Activated naive CD8-positive, alpha-beta T cell treated with anti-CD3 and anti-CD28 coated beads, Interleukin-2, amount 10 ng/mL, durations not matched to agents 7 days and 5 days (primary cell): ENCODE measurements around the gene TMEM181. TPM values are rescaled to one million over a fixed set of nuclear protein-coding genes. Genes with fewer than 3 reads are reported as not detected.
"Not testable (repeated sequence)": the region's sequence is repeated elsewhere in the genome, so short reads cannot be mapped to it uniquely, and the experiment has no call there.

Source experiments
- ATAC-seq: fragments of 150-1000 bp; cut with Tn5 transposase; one replicate; pipeline ENCODE4 v1.10.0; 2021; ENCODE audit warnings: low read depth, moderate library complexity
- POLR2A ChIA-PET: fragments of 350-600 bp; sonication (Branson Sonifier 250); formaldehyde crosslinking; loops from one replicate; lab custom pipeline; 2021; ENCODE audit warnings: antibody characterized with exemption; lab: Charles Lee
- DNase-seq: peaks from one replicate; pipeline ENCODE4 v3.0.0; 2021
- H3K27ac Mint-ChIP-seq: one replicate; pipeline ENCODE4 v1.8.0; 2022; ENCODE audit warnings: mild to moderate bottlenecking, mixed read lengths
- H3K27me3 Mint-ChIP-seq: one replicate; pipeline ENCODE4 v1.8.0; 2022; ENCODE audit warnings: mild to moderate bottlenecking, moderate library complexity, mixed read lengths
- H3K36me3 Mint-ChIP-seq: one replicate; pipeline ENCODE4 v1.8.0; 2021; ENCODE audit warnings: mild to moderate bottlenecking, mixed read lengths
- H3K4me1 Mint-ChIP-seq: one replicate; pipeline ENCODE4 v1.8.0; 2021; ENCODE audit warnings: mixed read lengths
- H3K4me3 Mint-ChIP-seq: one replicate; pipeline ENCODE4 v1.8.0; 2022; ENCODE audit warnings: mild to moderate bottlenecking, moderate library complexity, mixed read lengths
- H3K9me3 Mint-ChIP-seq: one replicate; pipeline ENCODE4 v1.8.0; 2021; ENCODE audit warnings: mixed read lengths
- total RNA-seq, 2 experiments: library from RNA; stranded (reverse); gene quantifications; one replicate each; pipeline ENCODE4 v1.2.3, GENCODE V29; 2021

The TMEM181 gene
- total RNA-seq, 2 experiments from 2014 or later, result 16.8 to 17.7 TPM

GRCh38 chr6:158545043-158545966, 14.6 kb upstream of the TMEM181 start:
- no peak for DNase-seq
- no peaks in the 10 kb centered on the region for H3K4me1 Mint-ChIP-seq
- H3K27ac Mint-ChIP-seq, result no peak overlapping the region
- POLR2A ChIA-PET, result no interaction called here
- peaks cover 8% of the 10 kb centered on the region for H3K27me3 Mint-ChIP-seq
- no peaks in the 10 kb centered on the region for H3K9me3 Mint-ChIP-seq
- no peak overlapping the region for H3K4me3 Mint-ChIP-seq
- no peaks in the 10 kb centered on the region for H3K36me3 Mint-ChIP-seq
- ATAC-seq, result no peak

GRCh38 chr6:158548418-158549161, 11.3 kb upstream of the TMEM181 start:
- H3K27ac Mint-ChIP-seq, result no peak overlapping the region
- POLR2A ChIA-PET, result no interaction called here
- no peaks in the 10 kb centered on the region for H3K36me3 Mint-ChIP-seq
- H3K4me3 Mint-ChIP-seq, result no peak overlapping the region
- peaks cover 7% of the 10 kb centered on the region for H3K27me3 Mint-ChIP-seq
- no peaks in the 10 kb centered on the region for H3K4me1 Mint-ChIP-seq
- no peak for DNase-seq
- no peak for ATAC-seq
- no peaks in the 10 kb centered on the region for H3K9me3 Mint-ChIP-seq

GRCh38 chr6:158552055-158552795, 7.7 kb upstream of the TMEM181 start:
- H3K27ac Mint-ChIP-seq, result no peak overlapping the region
- ATAC-seq, result no peak
- peaks cover 2% of the 10 kb centered on the region for H3K4me1 Mint-ChIP-seq
- no peak for DNase-seq
- no peak overlapping the region for H3K4me3 Mint-ChIP-seq
- POLR2A ChIA-PET, result no interaction called here
- no peaks in the 10 kb centered on the region for H3K36me3 Mint-ChIP-seq
- H3K9me3 Mint-ChIP-seq, result no peaks in the 10 kb centered on the region
- peaks cover 13% of the 10 kb centered on the region for H3K27me3 Mint-ChIP-seq

GRCh38 chr6:158552796-158553138, 7.1 kb upstream of the TMEM181 start:
- DNase-seq (no peak), ATAC-seq (no peak)
- Mint-ChIP-seq H3K27ac (no peak overlapping the region), H3K27me3 (peaks cover 13% of the 10 kb centered on the region), H3K9me3 (no peaks in the 10 kb centered on the region), H3K36me3 (no peaks in the 10 kb centered on the region), H3K4me1 (peaks cover 2% of the 10 kb centered on the region), H3K4me3 (no peak overlapping the region)
- POLR2A ChIA-PET, result no interaction called here

GRCh38 chr6:158554611-158555361, 5.1 kb upstream of the TMEM181 start:
- ATAC-seq, result no peak
- Mint-ChIP-seq H3K4me1 (peaks cover 8% of the 10 kb centered on the region), H3K27ac (no peak overlapping the region), H3K27me3 (peaks cover 8% of the 10 kb centered on the region), H3K36me3 (no peaks in the 10 kb centered on the region), H3K9me3 (no peaks in the 10 kb centered on the region), H3K4me3 (no peak overlapping the region)
- no peak for DNase-seq
- POLR2A ChIA-PET, result no interaction called here

- ATAC-seq, result no peak
- DNase-seq, result no peak
- Mint-ChIP-seq H3K4me1 (peaks cover 12% of the 10 kb centered on the region), H3K36me3 (no peaks in the 10 kb centered on the region), H3K4me3 (no peak overlapping the region), H3K27me3 (peaks cover 8% of the 10 kb centered on the region), H3K9me3 (no peaks in the 10 kb centered on the region), H3K27ac (no peak overlapping the region)
- POLR2A ChIA-PET, result no interaction called here
Observed at GRCh38 chr6:158556113-158556512, 3.8 kb upstream of the TMEM181 start.

- ATAC-seq, H3K27me3 Mint-ChIP-seq, H3K4me3 Mint-ChIP-seq, H3K36me3 Mint-ChIP-seq, H3K27ac Mint-ChIP-seq, H3K9me3 Mint-ChIP-seq, DNase-seq: not testable (repeated sequence)
- POLR2A ChIA-PET, result interaction anchor here (2.7 kb wide), 1 partner anchor 11 kb away, joined by 17 read pairs; no protein-coding TSS in a partner anchor
- peaks cover 21% of the 10 kb centered on the region for H3K4me1 Mint-ChIP-seq
Observed at GRCh38 chr6:158557110-158557509, 2.8 kb upstream of the TMEM181 start.

GRCh38 chr6:158557927-158558326, 2.0 kb upstream of the TMEM181 start:
- Mint-ChIP-seq H3K9me3 (no peaks in the 10 kb centered on the region), H3K27ac (no peak overlapping the region), H3K27me3 (peaks cover 6% of the 10 kb centered on the region), H3K36me3 (no peaks in the 10 kb centered on the region), H3K4me3 (no peak overlapping the region), H3K4me1 (peaks cover 26% of the 10 kb centered on the region)
- no peak for ATAC-seq
- POLR2A ChIA-PET, result interaction anchor here (0.5 to 2.7 kb wide), 2 partner anchors 10 to 332 kb away, joined by 3 to 17 read pairs; no protein-coding TSS in a partner anchor
- DNase-seq, result no peak

- Mint-ChIP-seq H3K27ac (peak overlapping the region; percentile 23), H3K4me3 (peak overlapping the region; percentile 90), H3K27me3 (peaks cover 6% of the 10 kb centered on the region), H3K4me1 (peaks cover 27% of the 10 kb centered on the region), H3K9me3 (no peaks in the 10 kb centered on the region), H3K36me3 (no peaks in the 10 kb centered on the region)
- ATAC-seq, result no peak
- DNase-seq, result no peak
- POLR2A ChIA-PET, result interaction anchor here (0.5 to 2.7 kb wide), 5 partner anchors 10 to 333 kb away, joined by 3 to 17 read pairs (median 3); no protein-coding TSS in a partner anchor
Observed at GRCh38 chr6:158558415-158559306, 1.2 kb upstream of the TMEM181 start.

GRCh38 chr6:158559338-158559894, 475 bp upstream of the TMEM181 start:
- H3K4me3 Mint-ChIP-seq, result peak overlapping the region; percentile 90
- POLR2A ChIA-PET, result interaction anchor here (0.7 to 2.7 kb wide), 6 partner anchors 9 to 370 kb away, joined by 3 to 17 read pairs (median 4); no protein-coding TSS in a partner anchor
- peaks cover 31% of the 10 kb centered on the region for H3K4me1 Mint-ChIP-seq
- DNase-seq, result no peak
- H3K27ac Mint-ChIP-seq, result peak overlapping the region; percentile 28
- no peak for ATAC-seq
- peaks cover 6% of the 10 kb centered on the region for H3K27me3 Mint-ChIP-seq
- H3K9me3 Mint-ChIP-seq, result no peaks in the 10 kb centered on the region
- H3K36me3 Mint-ChIP-seq, result no peaks in the 10 kb centered on the region

- Mint-ChIP-seq H3K27me3 (peaks cover 3% of the 10 kb centered on the region), H3K4me1 (peaks cover 38% of the 10 kb centered on the region), H3K27ac (peak overlapping the region; percentile 89), H3K36me3 (peaks cover 6% of the 10 kb centered on the region), H3K9me3 (no peaks in the 10 kb centered on the region), H3K4me3 (peak overlapping the region; percentile 90)
- ATAC-seq (peak; percentile 12), DNase-seq (peak; percentile 54)
- POLR2A ChIA-PET, result no interaction called here
Observed at GRCh38 chr6:158560836-158561320, 987 bp downstream of the TMEM181 start.
